Stimulated activated CD8-positive, alpha-beta memory T cell treated with anti-CD3 and anti-CD28 coated beads, Interleukin-15, amount 100 ng/mL, for 4 hours (primary cell): Measurements from ENCODE around the gene KCNJ13.

ENCODE experiments used
- DNase-seq, 2 donors: peaks; one replicate each; pipeline ENCODE4 v3.0.0-alpha.2; 2020; ENCODE audit warnings: low read depth in 2 of 2

The KCNJ13 gene

GRCh38 chr2:232776435-232776834, at the start of gene KCNJ13:
Gene KCNJ13, minus strand, starts transcription at chr2:232776565. Its CDS starts 5,203 bp downstream, at chr2:232771362.
- DNase-seq, result no peak

GRCh38 chr2:232817756-232818155, 41.4 kb upstream of the KCNJ13 start:
- DNase-seq, result no peak

- no peak for DNase-seq
Observed at GRCh38 chr2:232816657-232817056, 40.3 kb upstream of the KCNJ13 start.

- DNase-seq, result no peak
Observed at GRCh38 chr2:232815569-232815968, 39.2 kb upstream of the KCNJ13 start.

- no peak for DNase-seq
Observed at GRCh38 chr2:232810444-232810843, 34.1 kb upstream of the KCNJ13 start.

- DNase-seq, result no peak
Observed at GRCh38 chr2:232809349-232810124, 33.2 kb upstream of the KCNJ13 start.

GRCh38 chr2:232802091-232802490, 25.7 kb upstream of the KCNJ13 start:
- DNase-seq, result no peak

- no peak for DNase-seq
Observed at GRCh38 chr2:232800166-232800565, 23.8 kb upstream of the KCNJ13 start.

- DNase-seq, result no peak
Observed at GRCh38 chr2:232798187-232798586, 21.8 kb upstream of the KCNJ13 start.

- no peak for DNase-seq
Observed at GRCh38 chr2:232795920-232796319, 19.6 kb upstream of the KCNJ13 start.

GRCh38 chr2:232794981-232795380, 18.6 kb upstream of the KCNJ13 start:
- no peak for DNase-seq

GRCh38 chr2:232793271-232793670, 16.9 kb upstream of the KCNJ13 start:
- no peak for DNase-seq

GRCh38 chr2:232791518-232791917, 15.2 kb upstream of the KCNJ13 start:
- DNase-seq, result no peak

GRCh38 chr2:232789082-232789481, 12.7 kb upstream of the KCNJ13 start:
- no peak for DNase-seq

GRCh38 chr2:232787806-232788205, 11.4 kb upstream of the KCNJ13 start:
- no peak for DNase-seq

GRCh38 chr2:232783278-232783677, 6.9 kb upstream of the KCNJ13 start:
- no peak for DNase-seq

- peak in 1 of 2 donors; percentile 10 for DNase-seq
Observed at GRCh38 chr2:232781765-232782164, 5.4 kb upstream of the KCNJ13 start.

- no peak for DNase-seq
Observed at GRCh38 chr2:232779934-232780333, 3.6 kb upstream of the KCNJ13 start.

GRCh38 chr2:232779465-232779864, 3.1 kb upstream of the KCNJ13 start:
- DNase-seq, result no peak

GRCh38 chr2:232777276-232777675, 911 bp upstream of the KCNJ13 start:
- DNase-seq, result no peak

GRCh38 chr2:232773815-232774214, 2.5 kb downstream of the KCNJ13 start:
- DNase-seq, result no peak

- no peak for DNase-seq
Observed at GRCh38 chr2:232772531-232772930, 3.8 kb downstream of the KCNJ13 start.

- no peak for DNase-seq
Observed at GRCh38 chr2:232771870-232772269, 4.5 kb downstream of the KCNJ13 start.

GRCh38 chr2:232770207-232770606, 6.2 kb downstream of the KCNJ13 start:
- DNase-seq, result no peak
